Measurements from ENCODE around the gene STIMATE.

STIMATE gene

GRCh38 chr3:52865994-52866393, 31.4 kb downstream of the STIMATE start:
- DNase-seq (ENCODE audit: low read depth) = no peak

- no peak for DNase-seq (ENCODE audit: low read depth)
Measured at GRCh38 chr3:52860424-52860768, 37.0 kb downstream of the STIMATE start.

GRCh38 chr3:52859686-52860423, 37.5 kb downstream of the STIMATE start:
- DNase-seq (ENCODE audit: low read depth) = no peak

GRCh38 chr3:52857864-52858263, 39.5 kb downstream of the STIMATE start:
- DNase-seq (ENCODE audit: low read depth) = no peak

- no peak for DNase-seq (ENCODE audit: low read depth)
Measured at GRCh38 chr3:52857133-52857532, 40.2 kb downstream of the STIMATE start.

- DNase-seq (ENCODE audit: low read depth) = no peak
Measured at GRCh38 chr3:52856666-52857065, 40.7 kb downstream of the STIMATE start.

- no peak for DNase-seq (ENCODE audit: low read depth)
Measured at GRCh38 chr3:52854013-52854412, 43.3 kb downstream of the STIMATE start.

- no peak for DNase-seq (ENCODE audit: low read depth)
Measured at GRCh38 chr3:52852419-52852818, 44.9 kb downstream of the STIMATE start.

- no peak for DNase-seq (ENCODE audit: low read depth)
Measured at GRCh38 chr3:52851348-52851747, 46.0 kb downstream of the STIMATE start.

GRCh38 chr3:52849656-52850055, 47.7 kb downstream of the STIMATE start:
- no peak for DNase-seq (ENCODE audit: low read depth)

- peak; percentile 51 for DNase-seq (ENCODE audit: low read depth)
Measured at GRCh38 chr3:52848617-52849016, 48.7 kb downstream of the STIMATE start.

GRCh38 chr3:52847726-52848125, 49.6 kb downstream of the STIMATE start:
- DNase-seq (ENCODE audit: low read depth) = no peak

- no peak for DNase-seq (ENCODE audit: low read depth)
Measured at GRCh38 chr3:52847241-52847640, 50.1 kb downstream of the STIMATE start.

GRCh38 chr3:52846432-52846965, 50.8 kb downstream of the STIMATE start:
- no peak for DNase-seq (ENCODE audit: low read depth)

- no peak for DNase-seq (ENCODE audit: low read depth)
Measured at GRCh38 chr3:52845691-52846431, 51.5 kb downstream of the STIMATE start.

GRCh38 chr3:52845157-52845556, 52.2 kb downstream of the STIMATE start:
- DNase-seq (ENCODE audit: low read depth) = no peak

- no peak for DNase-seq (ENCODE audit: low read depth)
Measured at GRCh38 chr3:52844290-52844975, 52.9 kb downstream of the STIMATE start.

- no peak for DNase-seq (ENCODE audit: low read depth)
Measured at GRCh38 chr3:52843881-52844280, 53.5 kb downstream of the STIMATE start.

GRCh38 chr3:52843108-52843865, 54.1 kb downstream of the STIMATE start:
- no peak for DNase-seq (ENCODE audit: low read depth)

- no peak for DNase-seq (ENCODE audit: low read depth)
Measured at GRCh38 chr3:52842424-52842823, 54.9 kb downstream of the STIMATE start.

GRCh38 chr3:52841981-52842340, 55.4 kb downstream of the STIMATE start:
- DNase-seq (ENCODE audit: low read depth) = no peak

Data from GM04504 (cell line).